HEK293 (cell line): ENCODE data around the gene DKKL1.

Experiments used
- SCRT2 ChIP-seq: fragments of 450-650 bp; formaldehyde crosslinking; IDR thresholded peaks from 2 replicates; pipeline ENCODE4 v1.5.1; 2016; ENCODE audit warnings: missing biosample characterization, missing genetic modification characterization
- ZBTB17 ChIP-seq: fragments of 450-650 bp; formaldehyde crosslinking; IDR thresholded peaks from 2 replicates; pipeline ENCODE4 v1.5.1; 2016; ENCODE audit warnings: missing biosample characterization, missing genetic modification characterization
- ZNF157 ChIP-seq: fragments of 450-650 bp; formaldehyde crosslinking; IDR thresholded peaks from 2 replicates; pipeline ENCODE4 v1.5.1; 2016; ENCODE audit warnings: missing biosample characterization, missing genetic modification characterization
- ZNF214 ChIP-seq: fragments of 450-650 bp; formaldehyde crosslinking; IDR thresholded peaks from 2 replicates; pipeline ENCODE4 v1.5.1; 2017; ENCODE audit warnings: missing biosample characterization, mild to moderate bottlenecking, missing genetic modification characterization, borderline replicate concordance
- ZNF280D ChIP-seq: fragments of 450-650 bp; formaldehyde crosslinking; IDR thresholded peaks from 2 replicates; pipeline ENCODE4 v1.5.1; 2016; ENCODE audit warnings: missing biosample characterization, missing genetic modification characterization
- ZNF521 ChIP-seq: fragments of 450-650 bp; formaldehyde crosslinking; IDR thresholded peaks from 2 replicates; pipeline ENCODE4 v1.5.1; 2017; ENCODE audit warnings: missing biosample characterization, mild to moderate bottlenecking, missing genetic modification characterization
- ZNF792 ChIP-seq: fragments of 450-650 bp; formaldehyde crosslinking; IDR thresholded peaks from 2 replicates; pipeline ENCODE4 v1.5.1; 2016; ENCODE audit warnings: missing biosample characterization, missing genetic modification characterization
- TF ChIP-seq, protein P1 (sequence below): fragments of 450-650 bp; formaldehyde crosslinking; IDR thresholded peaks from 2 replicates; pipeline ENCODE4 v1.5.1; 2016; ENCODE audit warnings: missing biosample characterization, missing genetic modification characterization

DNA sequence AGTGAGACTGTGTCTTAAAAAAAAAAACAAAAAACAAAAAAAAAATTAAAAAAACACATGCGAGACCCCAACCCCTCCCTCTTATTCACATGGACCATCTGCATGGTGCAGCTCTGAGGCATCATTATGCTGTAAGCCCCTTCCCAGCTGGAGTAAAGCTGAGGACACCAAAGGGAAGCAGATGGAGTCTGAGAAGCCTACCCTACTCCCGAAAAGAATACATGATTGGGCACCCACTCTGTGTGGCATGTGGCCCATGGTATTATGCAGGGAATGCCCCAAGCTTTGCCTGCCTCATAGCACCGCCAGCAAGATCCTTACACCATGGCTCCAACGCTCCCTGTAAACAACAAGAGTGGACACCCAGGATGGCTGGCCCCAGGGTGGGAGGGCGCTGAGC is 54.8 kb downstream of the DKKL1 start:
- TF ChIP-seq, protein P1, sequence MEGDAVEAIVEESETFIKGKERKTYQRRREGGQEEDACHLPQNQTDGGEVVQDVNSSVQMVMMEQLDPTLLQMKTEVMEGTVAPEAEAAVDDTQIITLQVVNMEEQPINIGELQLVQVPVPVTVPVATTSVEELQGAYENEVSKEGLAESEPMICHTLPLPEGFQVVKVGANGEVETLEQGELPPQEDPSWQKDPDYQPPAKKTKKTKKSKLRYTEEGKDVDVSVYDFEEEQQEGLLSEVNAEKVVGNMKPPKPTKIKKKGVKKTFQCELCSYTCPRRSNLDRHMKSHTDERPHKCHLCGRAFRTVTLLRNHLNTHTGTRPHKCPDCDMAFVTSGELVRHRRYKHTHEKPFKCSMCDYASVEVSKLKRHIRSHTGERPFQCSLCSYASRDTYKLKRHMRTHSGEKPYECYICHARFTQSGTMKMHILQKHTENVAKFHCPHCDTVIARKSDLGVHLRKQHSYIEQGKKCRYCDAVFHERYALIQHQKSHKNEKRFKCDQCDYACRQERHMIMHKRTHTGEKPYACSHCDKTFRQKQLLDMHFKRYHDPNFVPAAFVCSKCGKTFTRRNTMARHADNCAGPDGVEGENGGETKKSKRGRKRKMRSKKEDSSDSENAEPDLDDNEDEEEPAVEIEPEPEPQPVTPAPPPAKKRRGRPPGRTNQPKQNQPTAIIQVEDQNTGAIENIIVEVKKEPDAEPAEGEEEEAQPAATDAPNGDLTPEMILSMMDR (tag by site-specific recombination) = no peak
- TF ChIP-seq ZNF792 (tag by site-specific recombination) = no peak
- no peak for TF ChIP-seq SCRT2
- TF ChIP-seq ZNF214 (tag by site-specific recombination) = no peak
- TF ChIP-seq ZBTB17 = no peak
- TF ChIP-seq ZNF521 = no peak
- no peak for TF ChIP-seq ZNF157 (tag by site-specific recombination)
- TF ChIP-seq ZNF280D (tag by site-specific recombination) = no peak
